A549 treated with CORT108297 at 1 μM for 4 hours (cell line): ENCODE results near the gene ZNF580. TPM values are rescaled to one million over a fixed set of nuclear protein-coding genes. Genes with fewer than 3 reads are reported as not detected.

Experiments used
- total RNA-seq: library from RNA; stranded (reverse); fragments of 200-300 nt; extraction: Qiagen RNA extraction; gene quantifications from 5 replicates; pipeline ENCODE4 v1.2.3, GENCODE V29; 2022

ZNF580 gene
- 29.4 to 56.4 TPM (median 50.5 TPM) in 5 replicates for total RNA-seq

GRCh38 chr19:55640577-55641425, at the start of gene ZNF580:
Gene ZNF580 (plus strand): TSS chr19:55641002. CDS start chr19:55642509, 1,507 bp downstream.

GRCh38 chr19:55599468-55599841, 41.3 kb upstream of the ZNF580 start, which contains the start of gene FIZ1:
Gene FIZ1 (minus strand): TSS chr19:55599517. CDS start chr19:55597865, 1,652 bp downstream.

GRCh38 chr19:55599842-55600661, 40.8 kb upstream of the ZNF580 start, which contains the start of gene ZNF524:
Gene ZNF524 (plus strand): TSS chr19:55600288. CDS start chr19:55602113, 1,825 bp downstream.

GRCh38 chr19:55605637-55606470, 34.9 kb upstream of the ZNF580 start, which contains the start of gene ZNF865:
Gene ZNF865 (plus strand): TSS chr19:55605647. CDS start chr19:55613619, 7,972 bp downstream.

GRCh38 chr19:55624109-55625003, 16.4 kb upstream of the ZNF580 start, which contains the start of gene ZNF784:
Gene ZNF784 (minus strand): TSS chr19:55624566. CDS start chr19:55624561, 5 bp downstream.

GRCh38 chr19:55643003-55643886, 2.4 kb downstream of the ZNF580 start, which contains the start of gene ZNF581:
Gene ZNF581 (plus strand): TSS chr19:55643649. CDS start chr19:55644572, 923 bp downstream.

GRCh38 chr19:55647732-55648584, 7.2 kb downstream of the ZNF580 start, which contains the start of gene CCDC106:
Gene CCDC106 (plus strand): TSS chr19:55648212. CDS start chr19:55649047, 835 bp downstream.

GRCh38 chr19:55654868-55655647, 14.3 kb downstream of the ZNF580 start, which contains the start of gene U2AF2:
Gene U2AF2 (plus strand): TSS chr19:55655035. CDS start chr19:55655105, 70 bp downstream.

GRCh38 chr19:55674841-55675660, 34.2 kb downstream of the ZNF580 start, which contains the start of gene EPN1:
Gene EPN1 (plus strand): TSS chr19:55675226. CDS start chr19:55678628, 3,402 bp downstream.

Other genes starting within 250 kb of the ZNF580 start
- gene UBE2S, start 233.2 kb upstream of the ZNF580 start, total RNA-seq, result 320 to 492 TPM (median 460 TPM) in 5 replicates
- 0.02 TPM in 1 of 5 replicates, not detected in the others for gene SHISA7, start 197.7 kb upstream of the ZNF580 start, total RNA-seq
- 54.6 to 66.3 TPM (median 63.5 TPM) in 5 replicates for gene ISOC2, start 179.4 kb upstream of the ZNF580 start, total RNA-seq
- not detected in 5 replicates for gene C19orf85, start 176.3 kb upstream of the ZNF580 start, total RNA-seq
- 5.7 to 8.8 TPM (median 7.8 TPM) in 5 replicates for gene ZNF628, start 164.4 kb upstream of the ZNF580 start, total RNA-seq
- gene NAT14, start 155.8 kb upstream of the ZNF580 start, total RNA-seq, result 34.2 to 64.7 TPM (median 61.2 TPM) in 5 replicates
- 0.45 to 1.3 TPM (median 0.81 TPM) in 5 replicates for gene SSC5D, start 152.6 kb upstream of the ZNF580 start, total RNA-seq
- gene SBK2, start 103.9 kb upstream of the ZNF580 start, total RNA-seq, result 1.6 to 2.8 TPM (median 2.3 TPM) in 5 replicates
- gene SBK3, start 95.5 kb upstream of the ZNF580 start, total RNA-seq, result 1.7 to 2.0 TPM (median 1.9 TPM) in 5 replicates
- 15.7 to 31.2 TPM (median 28.5 TPM) in 5 replicates for gene ZNF579, start 60.2 kb upstream of the ZNF580 start, total RNA-seq
- gene FIZ1, start 41.5 kb upstream of the ZNF580 start, total RNA-seq, result 17.6 to 24.7 TPM (median 24.3 TPM) in 5 replicates
- 13.4 to 21.2 TPM (median 20.6 TPM) in 5 replicates for gene ZNF524, start 40.7 kb upstream of the ZNF580 start, total RNA-seq
- 7.3 to 13.8 TPM (median 12.5 TPM) in 5 replicates for gene ZNF865, start 35.4 kb upstream of the ZNF580 start, total RNA-seq
- 5.6 to 6.2 TPM (median 5.8 TPM) in 5 replicates for gene ZNF784, start 16.4 kb upstream of the ZNF580 start, total RNA-seq
- gene ZNF581, start 2.6 kb downstream of the ZNF580 start, total RNA-seq, result 36.6 to 52.1 TPM (median 49.2 TPM) in 5 replicates
- gene CCDC106, start 7.2 kb downstream of the ZNF580 start, total RNA-seq, result 14.1 to 20.4 TPM (median 19.1 TPM) in 5 replicates
- 264 to 319 TPM (median 303 TPM) in 5 replicates for gene U2AF2, start 14.0 kb downstream of the ZNF580 start, total RNA-seq
- 135 to 220 TPM (median 215 TPM) in 5 replicates for gene EPN1, start 34.2 kb downstream of the ZNF580 start, total RNA-seq
- gene NLRP9, start 97.4 kb downstream of the ZNF580 start, total RNA-seq, result not detected in 5 replicates
- gene RFPL4A, start 118.1 kb downstream of the ZNF580 start, total RNA-seq, result 0.31 to 0.54 TPM (median 0.45 TPM) in 5 replicates
- 0.28 TPM in 1 of 5 replicates, not detected in the others for gene RFPL4AL1, start 128.1 kb downstream of the ZNF580 start, total RNA-seq
- gene NLRP11, start 191.0 kb downstream of the ZNF580 start, total RNA-seq, result 0.05 to 0.08 TPM (median 0.06 TPM) in 4 of 5 replicates, not detected in the other
- gene NLRP4, start 195.5 kb downstream of the ZNF580 start, total RNA-seq, result not detected in 5 replicates